Activated CD4-positive, alpha-beta T cell treated with anti-CD3 and anti-CD28 coated beads for 36 hours (primary cell): Measurements from ENCODE around the gene MAGI1. TPM values are rescaled to one million over a fixed set of nuclear protein-coding genes. Genes with fewer than 3 reads are reported as not detected.
A peak's percentile ranks its signal among the peaks of the same experiment; 100 is the strongest.

Experiments used
- ATAC-seq: fragments of 200-7000 bp; cut with Tn5 transposase; one replicate; pipeline ENCODE4 v1.10.0; 2021; ENCODE audit warnings: mild to moderate bottlenecking, moderate library complexity
- CTCF ChIA-PET: fragments of 350-600 bp; sonication (Branson Sonifier 250); formaldehyde crosslinking; loops from one replicate; lab custom pipeline; 2021; ENCODE audit warnings: antibody characterized with exemption; lab: Charles Lee
- POLR2A ChIA-PET: fragments of 350-600 bp; sonication (Branson Sonifier 250); formaldehyde crosslinking; loops from one replicate; lab custom pipeline; 2021; ENCODE audit warnings: antibody characterized with exemption, inconsistent platforms; lab: Charles Lee
- DNase-seq: peaks from one replicate; pipeline ENCODE4 v3.0.0-alpha.2; 2020
- H3K27ac Mint-ChIP-seq: one replicate; pipeline ENCODE4 v1.8.0; 2021; ENCODE audit warnings: mixed read lengths
- H3K27me3 Mint-ChIP-seq: one replicate; pipeline ENCODE4 v1.8.0; 2021; ENCODE audit warnings: mixed read lengths
- H3K36me3 Mint-ChIP-seq: one replicate; pipeline ENCODE4 v1.8.0; 2021; ENCODE audit warnings: low read depth, mixed read lengths
- H3K4me1 Mint-ChIP-seq: one replicate; pipeline ENCODE4 v1.8.0; 2021; ENCODE audit warnings: mixed read lengths
- H3K4me3 Mint-ChIP-seq: one replicate; pipeline ENCODE4 v1.8.0; 2021; ENCODE audit warnings: mild to moderate bottlenecking, moderate library complexity, mixed read lengths
- H3K9me3 Mint-ChIP-seq: one replicate; pipeline ENCODE4 v1.8.0; 2021; ENCODE audit warnings: low read depth, mixed read lengths
- intact Hi-C, 2 experiments: fragments of 100-400 bp; cut with DNase I in 1 of 2; cut with micrococcal nuclease in 1 of 2; formaldehyde crosslinking; loops; one replicate each; pipeline versions ENCODE4 v1.14.2 to v1.15.1; 2022 to 2024; cut with DNase I, micrococcal nuclease
- total RNA-seq, 2 experiments: library from RNA; stranded (reverse); gene quantifications; one replicate each; pipeline ENCODE4 v1.2.3, GENCODE V29; 2021

MAGI1 gene
- under 1 TPM; 0.09 to 0.18 TPM for total RNA-seq

GRCh38 chr3:66038726-66039589 lies at the start of gene MAGI1:
MAGI1 (minus strand) TSS chr3:66038918; CDS start chr3:66038308, 610 bp downstream.
- Mint-ChIP-seq H3K9me3 (no peaks in the 10 kb centered on the region), H3K36me3 (no peaks in the 10 kb centered on the region), H3K4me1 (peaks cover 12% of the 10 kb centered on the region), H3K27me3 (peaks cover 54% of the 10 kb centered on the region), H3K4me3 (peak within 1 kb of the TSS; percentile 76), H3K27ac (peak within 1 kb of the TSS; percentile 32)
- intact Hi-C loops = no loop called here
- POLR2A ChIA-PET = no interaction called here
- CTCF ChIA-PET = no interaction called here
- DNase-seq (peak; percentile 63), ATAC-seq (peak; percentile 82)

- Mint-ChIP-seq H3K9me3 (no peaks in the 10 kb centered on the region), H3K4me1 (no peaks in the 10 kb centered on the region), H3K27me3 (peaks cover 2% of the 10 kb centered on the region), H3K27ac (no peak overlapping the region), H3K4me3 (no peak overlapping the region), H3K36me3 (no peaks in the 10 kb centered on the region)
- POLR2A ChIA-PET = no interaction called here
- CTCF ChIA-PET = interaction anchor here (0.6 kb wide), 1 partner anchor 1477 kb away, joined by 3 read pairs; no protein-coding TSS in a partner anchor
- intact Hi-C loops = no loop called here
- DNase-seq = no peak
- no peak for ATAC-seq
Observed at GRCh38 chr3:66083784-66084213, 45.1 kb upstream of the MAGI1 start.

- Mint-ChIP-seq H3K9me3 (no peaks in the 10 kb centered on the region), H3K4me1 (no peaks in the 10 kb centered on the region), H3K27ac (no peak overlapping the region), H3K27me3 (peaks cover 2% of the 10 kb centered on the region), H3K36me3 (no peaks in the 10 kb centered on the region), H3K4me3 (no peak overlapping the region)
- intact Hi-C loops = no loop called here
- POLR2A ChIA-PET = no interaction called here
- CTCF ChIA-PET = interaction anchor here (0.6 kb wide), 1 partner anchor 1477 kb away, joined by 3 read pairs; no protein-coding TSS in a partner anchor
- no peak for DNase-seq
- ATAC-seq = no peak
Observed at GRCh38 chr3:66083096-66083678, 44.5 kb upstream of the MAGI1 start.

GRCh38 chr3:66082679-66083078 lies 44.0 kb upstream of the MAGI1 start:
- peaks cover 2% of the 10 kb centered on the region for H3K27me3 Mint-ChIP-seq
- no peak for ATAC-seq
- no peaks in the 10 kb centered on the region for H3K9me3 Mint-ChIP-seq
- H3K36me3 Mint-ChIP-seq = no peaks in the 10 kb centered on the region
- H3K4me1 Mint-ChIP-seq = no peaks in the 10 kb centered on the region
- POLR2A ChIA-PET = no interaction called here
- CTCF ChIA-PET = no interaction called here
- no peak overlapping the region for H3K27ac Mint-ChIP-seq
- DNase-seq = no peak
- no peak overlapping the region for H3K4me3 Mint-ChIP-seq
- intact Hi-C loops = no loop called here

GRCh38 chr3:66080167-66080566 lies 41.4 kb upstream of the MAGI1 start:
- no peaks in the 10 kb centered on the region for H3K4me1 Mint-ChIP-seq
- DNase-seq = no peak
- H3K9me3 Mint-ChIP-seq = no peaks in the 10 kb centered on the region
- ATAC-seq = no peak
- CTCF ChIA-PET = no interaction called here
- no peak overlapping the region for H3K4me3 Mint-ChIP-seq
- no peak overlapping the region for H3K27ac Mint-ChIP-seq
- intact Hi-C loops = no loop called here
- POLR2A ChIA-PET = no interaction called here
- H3K36me3 Mint-ChIP-seq = no peaks in the 10 kb centered on the region
- no peaks in the 10 kb centered on the region for H3K27me3 Mint-ChIP-seq

- DNase-seq = no peak
- Mint-ChIP-seq H3K27ac (no peak overlapping the region), H3K36me3 (no peaks in the 10 kb centered on the region), H3K9me3 (no peaks in the 10 kb centered on the region), H3K4me3 (no peak overlapping the region), H3K4me1 (no peaks in the 10 kb centered on the region), H3K27me3 (no peaks in the 10 kb centered on the region)
- intact Hi-C loops = no loop called here
- ChIA-PET POLR2A (no interaction called here), CTCF (no interaction called here)
- no peak for ATAC-seq
Observed at GRCh38 chr3:66077973-66078372, 39.3 kb upstream of the MAGI1 start.

- ChIA-PET CTCF (interaction anchor here (0.6 kb wide), 1 partner anchor 65 kb away, joined by 3 read pairs; no protein-coding TSS in a partner anchor), POLR2A (no interaction called here)
- Mint-ChIP-seq H3K27ac (no peak overlapping the region), H3K9me3 (no peaks in the 10 kb centered on the region), H3K4me3 (no peak overlapping the region), H3K27me3 (no peaks in the 10 kb centered on the region), H3K36me3 (no peaks in the 10 kb centered on the region), H3K4me1 (no peaks in the 10 kb centered on the region)
- ATAC-seq (no peak), DNase-seq (no peak)
- intact Hi-C loops = no loop called here
Observed at GRCh38 chr3:66076861-66077470, 38.2 kb upstream of the MAGI1 start.

- H3K4me3 Mint-ChIP-seq = no peak overlapping the region
Observed at GRCh38 chr3:66075281-66075680, 36.6 kb upstream of the MAGI1 start.

GRCh38 chr3:66073464-66074141 lies 34.9 kb upstream of the MAGI1 start:
- Mint-ChIP-seq H3K9me3 (peaks cover 3% of the 10 kb centered on the region), H3K4me3 (no peak overlapping the region), H3K27ac (no peak overlapping the region), H3K27me3 (peaks cover 3% of the 10 kb centered on the region), H3K36me3 (peaks cover 2% of the 10 kb centered on the region), H3K4me1 (no peaks in the 10 kb centered on the region)
- POLR2A ChIA-PET = no interaction called here
- ATAC-seq = no peak
- CTCF ChIA-PET = no interaction called here
- DNase-seq = no peak
- intact Hi-C loops = no loop called here

More at GRCh38 chr3:66075281-66075680, 36.6 kb upstream of the MAGI1 start:
- ChIA-PET CTCF (no interaction called here), POLR2A (no interaction called here)
- ATAC-seq (no peak), DNase-seq (no peak)
- H3K27ac Mint-ChIP-seq = no peak overlapping the region
- no peaks in the 10 kb centered on the region for H3K36me3 Mint-ChIP-seq
- intact Hi-C loops = no loop called here
- H3K9me3 Mint-ChIP-seq = no peaks in the 10 kb centered on the region
- H3K27me3 Mint-ChIP-seq = no peaks in the 10 kb centered on the region
- no peaks in the 10 kb centered on the region for H3K4me1 Mint-ChIP-seq

GRCh38 chr3:66068255-66068654 lies 29.5 kb upstream of the MAGI1 start:
- Mint-ChIP-seq H3K27ac (no peak overlapping the region), H3K9me3 (peaks cover 3% of the 10 kb centered on the region), H3K4me1 (no peaks in the 10 kb centered on the region), H3K36me3 (peaks cover 2% of the 10 kb centered on the region), H3K27me3 (peaks cover 4% of the 10 kb centered on the region), H3K4me3 (no peak overlapping the region)
- POLR2A ChIA-PET = no interaction called here
- ATAC-seq (no peak), DNase-seq (no peak)
- intact Hi-C loops = no loop called here
- CTCF ChIA-PET = no interaction called here

GRCh38 chr3:66066963-66067617 lies 28.4 kb upstream of the MAGI1 start:
- POLR2A ChIA-PET = no interaction called here
- CTCF ChIA-PET = interaction anchor here (0.6 kb wide), 1 partner anchor 188 kb away, joined by 4 read pairs; no protein-coding TSS in a partner anchor
- Mint-ChIP-seq H3K27me3 (peaks cover 4% of the 10 kb centered on the region), H3K27ac (no peak overlapping the region), H3K4me3 (no peak overlapping the region), H3K4me1 (no peaks in the 10 kb centered on the region), H3K36me3 (peaks cover 2% of the 10 kb centered on the region), H3K9me3 (peaks cover 3% of the 10 kb centered on the region)
- intact Hi-C loops = no loop called here
- DNase-seq = no peak
- no peak for ATAC-seq
